GM19025 (cell line): ENCODE results near the gene CLEC20A.
A peak's percentile ranks its signal among the peaks of the same experiment; 100 is the strongest.
"Not testable (repeated sequence)": the region's sequence is repeated elsewhere in the genome, so short reads cannot be mapped to it uniquely, and the experiment has no call there.

Experiments
- ATAC-seq: cut with Tn5 transposase; IDR thresholded peaks from one replicate; pipeline ENCODE4 v1.9.1; 2021; ENCODE audit warnings: mild to moderate bottlenecking, low read depth, moderate library complexity; ENCODE audit not compliant: unreplicated experiment

Gene CLEC20A

DNA sequence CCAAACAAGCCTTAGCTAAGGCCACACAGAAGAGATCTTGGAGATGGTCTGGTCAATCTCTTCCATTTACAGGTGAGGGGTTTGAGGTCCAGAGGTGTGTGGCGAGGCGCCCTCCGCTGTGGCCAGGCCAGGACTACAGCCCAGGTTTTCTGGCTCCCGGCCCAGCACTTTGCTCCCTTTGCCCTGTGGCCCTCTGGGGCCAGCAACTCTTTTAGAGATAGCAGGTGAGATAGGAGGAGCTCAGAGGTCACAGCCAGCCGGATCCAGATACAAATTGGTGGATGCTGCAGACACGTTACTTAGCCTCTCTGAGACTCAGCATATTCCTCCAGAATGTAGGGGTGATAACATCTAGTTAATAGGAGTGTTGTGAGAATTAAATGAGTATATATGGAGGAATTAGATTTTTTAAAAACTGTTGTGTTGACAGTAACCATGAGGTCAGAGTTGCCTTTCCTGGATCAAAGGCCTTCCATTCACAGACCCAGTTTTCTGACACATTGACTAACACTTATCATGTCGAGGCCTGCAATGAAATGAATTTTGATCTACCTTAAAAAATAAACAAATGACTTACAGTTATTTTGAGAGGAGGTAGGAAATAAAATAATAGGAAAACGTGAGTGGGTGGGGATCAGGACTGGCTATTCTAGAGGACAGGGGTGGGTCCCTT, 32.7 kb upstream of the CLEC20A start:
- ATAC-seq: no peak

DNA sequence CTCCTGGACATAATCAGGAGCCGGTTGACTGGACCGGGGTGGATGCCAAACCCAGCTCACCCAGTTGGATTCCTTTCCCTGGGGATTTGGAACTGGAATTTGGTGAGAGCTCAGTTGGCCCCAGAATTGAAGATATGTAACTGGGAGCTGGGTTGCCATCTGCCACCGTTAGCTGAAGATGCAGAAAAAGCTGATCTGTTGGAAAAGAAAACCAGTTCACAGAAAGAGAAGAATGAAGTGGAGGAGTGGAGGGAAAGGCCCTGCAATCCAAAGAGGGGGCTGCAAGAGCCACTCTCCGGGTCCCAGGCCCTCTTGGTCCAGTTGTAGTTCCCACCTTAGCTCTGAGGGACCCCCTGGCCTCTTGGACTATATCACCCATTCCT, 32.2 kb upstream of the CLEC20A start:
- ATAC-seq: no peak

DNA sequence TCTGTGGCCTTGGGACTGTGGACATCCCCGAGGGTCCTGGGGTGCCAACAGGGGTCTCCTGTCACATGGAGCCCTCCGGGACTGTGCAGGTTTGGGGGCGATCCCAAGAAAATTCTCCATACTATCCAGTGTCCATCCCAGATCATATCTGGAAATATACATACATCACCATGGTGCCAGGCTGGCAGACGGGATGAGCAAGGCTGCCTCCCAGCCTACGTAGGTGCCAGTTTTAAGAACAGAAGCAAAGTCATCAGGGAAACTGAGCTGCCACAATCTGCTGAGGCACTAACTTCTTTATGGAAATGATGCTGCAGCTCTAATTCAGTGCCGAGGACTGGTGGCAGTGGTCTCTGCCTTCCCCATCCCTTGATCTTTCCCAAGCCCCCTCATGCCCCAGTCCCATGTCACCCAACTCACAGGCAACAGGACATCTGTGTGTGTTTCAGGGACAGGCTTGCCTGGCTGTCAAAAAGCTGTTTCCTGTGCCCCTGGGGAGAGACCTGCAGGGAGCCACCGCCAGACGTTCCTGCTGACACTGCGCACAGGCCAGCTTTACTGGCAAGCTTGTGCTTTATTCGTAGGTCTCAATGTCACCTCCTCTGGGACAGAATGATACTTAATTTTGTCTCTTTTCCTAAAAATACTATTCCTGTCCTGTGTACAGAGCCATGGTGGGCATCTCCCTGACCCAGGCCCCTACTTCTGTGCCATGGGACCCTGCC, 31.6 kb upstream of the CLEC20A start:
- no peak for ATAC-seq

DNA sequence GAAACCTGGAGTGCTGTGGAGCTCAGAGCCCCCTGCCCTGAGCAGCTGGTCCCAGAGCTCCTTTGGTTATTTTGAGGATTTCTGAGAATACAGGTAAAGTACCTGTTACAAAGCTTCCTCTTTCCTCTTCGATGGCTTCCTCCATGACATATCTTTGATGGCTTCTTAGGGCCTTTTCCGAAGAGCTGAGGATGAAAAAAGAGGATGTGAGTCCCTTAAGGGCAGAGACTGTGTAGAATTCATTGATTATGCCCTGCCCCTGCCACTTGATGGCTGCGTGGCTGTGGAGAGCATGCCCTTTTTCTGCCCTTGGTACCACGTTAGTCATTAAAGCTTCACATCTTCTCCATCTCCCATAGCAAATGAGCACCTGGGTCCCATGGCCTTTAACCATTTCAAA, 30.4 kb upstream of the CLEC20A start:
- ATAC-seq: no peak

DNA sequence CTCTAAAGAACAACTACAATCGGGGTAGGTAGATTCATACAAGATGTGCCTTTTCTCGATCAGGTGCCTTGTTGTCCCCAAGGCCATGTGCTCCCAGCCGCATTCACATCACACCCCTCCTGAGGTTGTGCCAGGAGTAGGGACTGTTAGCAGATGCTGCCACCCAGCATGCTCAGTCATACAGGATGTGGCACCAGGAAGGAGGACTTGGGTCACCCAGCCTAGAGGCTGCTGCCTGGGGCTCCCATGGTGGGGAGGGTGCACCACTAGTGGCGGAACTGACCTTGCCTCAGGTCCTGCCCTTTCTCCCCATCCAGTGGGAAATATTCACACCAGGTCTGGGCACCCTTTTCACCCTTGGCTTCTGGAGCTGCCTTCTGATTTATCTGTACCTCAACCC, 24.5 kb upstream of the CLEC20A start:
- ATAC-seq: no peak

DNA sequence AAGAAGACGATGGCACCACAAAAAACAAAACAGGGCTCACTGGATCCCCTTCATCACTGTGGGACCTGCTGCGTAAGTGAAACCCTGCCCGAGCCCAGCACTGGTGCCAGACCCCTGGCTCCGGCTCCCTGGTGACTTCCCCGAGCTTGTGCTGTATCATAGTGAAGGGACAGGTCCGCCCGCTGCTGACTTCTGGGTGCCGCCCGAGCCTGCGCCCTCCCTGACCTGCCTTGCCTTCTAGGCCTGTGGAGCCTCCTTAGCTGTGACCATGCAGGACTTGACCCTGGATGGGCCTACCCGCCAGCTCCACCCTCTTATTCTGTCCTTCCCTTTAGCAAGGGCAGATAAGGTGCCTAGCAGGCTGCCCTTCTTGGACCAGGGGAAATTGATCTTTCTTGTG, 24.0 kb upstream of the CLEC20A start:
- no peak for ATAC-seq

DNA sequence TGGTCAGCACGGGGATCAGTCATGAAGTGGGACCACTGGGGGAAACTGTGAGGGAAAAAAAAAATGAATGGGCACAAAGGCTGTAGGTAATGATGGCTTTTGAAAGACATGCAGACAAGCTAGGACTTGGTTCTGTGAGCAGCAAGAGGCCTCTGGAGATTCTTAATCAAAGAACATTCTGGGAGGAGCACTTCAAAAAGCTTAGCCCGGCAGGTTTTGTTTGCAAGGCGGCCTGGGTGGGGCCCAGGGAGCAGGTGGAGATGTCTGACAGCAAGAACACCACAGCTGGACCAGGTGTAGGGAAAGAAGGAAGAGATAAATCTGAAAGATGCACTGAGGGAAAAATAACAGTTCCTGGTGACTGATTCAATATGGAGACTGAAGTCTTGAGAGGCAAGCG, 22.1 kb upstream of the CLEC20A start:
- ATAC-seq: no peak

DNA sequence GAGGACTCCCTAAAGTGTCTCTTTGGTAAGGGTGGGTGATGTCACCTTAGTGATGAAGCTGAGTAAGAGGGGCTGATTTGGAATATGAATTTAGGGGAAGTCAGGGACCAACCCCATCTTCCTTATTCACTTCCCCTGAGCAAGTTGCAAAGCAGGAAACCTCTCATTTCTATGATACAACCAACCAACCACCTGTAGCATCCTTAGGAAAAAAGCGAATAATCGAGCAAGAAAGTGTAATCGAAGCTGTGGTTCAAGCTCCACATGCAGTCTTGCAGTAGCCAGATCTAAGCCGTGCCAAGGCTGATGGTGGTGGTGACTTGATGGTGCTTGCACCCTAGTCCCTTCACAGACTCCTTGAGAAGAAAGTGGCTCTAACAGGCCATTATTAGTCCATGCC, 19.3 kb upstream of the CLEC20A start:
- ATAC-seq: no peak

DNA sequence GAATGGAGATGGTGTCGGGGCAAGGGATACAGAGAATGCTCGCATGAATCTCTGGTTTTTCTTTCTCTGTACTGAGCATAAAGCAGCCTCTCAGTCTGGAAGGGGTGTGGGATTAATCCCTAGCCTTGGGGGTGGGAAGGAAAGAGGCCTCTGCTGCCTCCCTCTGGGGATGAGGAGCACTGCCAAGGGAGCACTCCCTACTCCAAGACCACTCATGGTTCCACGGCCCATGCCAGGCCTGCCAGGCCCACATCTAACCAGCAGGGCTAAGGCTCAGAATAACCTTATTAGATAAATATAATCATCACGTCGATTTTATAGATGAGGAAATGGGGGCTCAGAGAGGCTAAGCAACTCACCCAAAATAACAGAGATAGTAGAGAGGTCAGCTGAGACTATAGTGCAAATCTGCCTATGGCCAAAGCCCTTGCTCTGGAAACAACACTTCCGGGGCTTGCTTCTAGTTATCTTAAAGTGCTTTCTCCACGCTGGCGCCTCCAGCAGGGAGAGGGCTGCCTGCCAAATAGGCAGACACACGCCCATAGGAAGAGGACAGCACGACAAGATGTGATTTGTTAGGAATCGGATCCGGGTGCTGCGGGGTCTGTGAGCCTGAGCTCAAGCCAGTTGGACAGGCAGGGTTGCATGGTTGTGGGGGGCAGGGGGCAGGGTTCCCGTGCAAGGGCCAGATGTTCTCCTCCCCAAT, 16.7 kb upstream of the CLEC20A start:
- ATAC-seq: no peak

DNA sequence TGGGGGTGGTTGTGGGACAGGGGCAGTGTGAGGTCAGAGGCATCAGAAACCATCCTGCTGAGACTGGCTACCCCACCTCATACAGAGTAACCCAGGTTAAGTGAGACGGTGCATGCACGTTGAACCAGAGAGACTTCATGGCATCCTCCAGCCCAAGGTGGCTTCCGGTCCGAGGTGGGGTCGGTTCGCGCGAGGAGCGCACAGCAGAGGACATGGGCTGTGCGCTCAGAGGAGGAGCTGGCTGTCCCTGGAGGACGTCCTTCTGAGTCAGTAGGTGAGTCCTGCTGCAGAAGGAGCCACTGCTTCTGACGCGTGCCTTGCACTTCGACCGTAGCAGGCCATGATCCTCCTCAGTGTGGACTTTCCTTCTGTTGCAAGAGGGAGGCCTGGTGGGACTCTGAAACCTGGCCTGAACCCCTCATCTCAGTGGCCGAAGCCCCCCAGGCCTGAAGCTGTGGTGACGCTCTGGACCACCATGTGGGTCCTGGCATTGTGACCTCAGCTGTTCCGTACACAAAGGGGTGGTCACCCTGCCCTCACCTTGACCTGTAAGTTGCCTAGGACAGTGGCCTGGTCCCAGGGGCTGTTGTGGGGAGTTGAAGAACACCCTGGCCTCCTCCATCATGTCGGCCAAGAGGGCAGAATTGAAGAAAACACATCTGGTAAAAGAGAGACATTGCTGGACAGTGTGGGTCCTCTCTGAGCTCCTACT, 16.0 kb upstream of the CLEC20A start, which contains the start of gene TEX35:
TEX35 (plus strand) TSS at position 544 of the 712 bp plus-strand sequence; CDS start at position 624, 80 bp downstream.
- ATAC-seq: no peak

DNA sequence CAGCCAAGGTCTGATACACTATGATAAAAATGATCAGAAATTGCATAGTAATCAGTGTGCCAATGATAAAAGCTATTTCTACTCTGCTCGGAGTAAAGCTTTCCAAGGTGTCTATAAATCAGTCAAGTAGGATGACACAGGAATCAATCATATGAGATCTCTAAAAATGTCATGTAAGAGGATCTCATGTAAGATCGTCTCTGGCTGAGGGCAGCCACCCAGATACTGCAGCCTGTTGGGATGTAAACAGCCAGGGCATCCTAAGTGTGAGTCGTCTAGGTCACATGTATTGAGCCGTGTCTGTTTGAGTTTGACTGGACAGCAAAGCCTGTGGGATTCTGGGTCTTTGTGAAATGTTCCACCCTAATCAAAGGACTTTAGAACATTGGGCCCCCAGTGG, 13.4 kb upstream of the CLEC20A start:
- no peak for ATAC-seq

DNA sequence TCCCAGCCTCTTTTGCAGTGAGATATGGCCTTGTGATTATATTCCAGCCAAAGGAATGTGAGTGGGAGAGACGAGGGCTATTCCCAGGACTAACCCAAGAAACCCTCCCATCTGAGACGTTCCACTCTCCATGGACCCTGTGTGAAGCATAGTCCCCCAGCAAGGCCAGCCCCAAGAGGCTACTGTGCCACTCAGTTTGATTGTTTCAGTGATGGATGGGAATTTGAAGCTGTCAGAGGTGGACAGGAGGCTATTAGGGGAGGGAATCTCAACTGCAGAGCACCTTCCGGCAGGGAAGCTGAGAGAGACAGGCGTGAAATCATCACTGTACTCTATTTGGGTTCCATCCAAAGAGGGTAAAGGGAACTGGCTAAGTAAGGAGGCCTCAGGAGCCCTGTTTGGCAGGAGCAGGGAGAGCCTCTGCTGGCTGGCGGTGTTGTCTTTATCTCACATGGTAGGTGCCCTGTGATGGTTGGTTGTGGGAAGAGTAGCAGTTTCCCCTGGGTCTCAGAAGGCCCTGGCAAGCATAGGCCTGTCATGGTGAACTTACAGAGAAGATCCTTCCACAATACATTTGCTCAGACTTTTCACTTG, 12.7 kb upstream of the CLEC20A start:
- ATAC-seq: no peak

DNA sequence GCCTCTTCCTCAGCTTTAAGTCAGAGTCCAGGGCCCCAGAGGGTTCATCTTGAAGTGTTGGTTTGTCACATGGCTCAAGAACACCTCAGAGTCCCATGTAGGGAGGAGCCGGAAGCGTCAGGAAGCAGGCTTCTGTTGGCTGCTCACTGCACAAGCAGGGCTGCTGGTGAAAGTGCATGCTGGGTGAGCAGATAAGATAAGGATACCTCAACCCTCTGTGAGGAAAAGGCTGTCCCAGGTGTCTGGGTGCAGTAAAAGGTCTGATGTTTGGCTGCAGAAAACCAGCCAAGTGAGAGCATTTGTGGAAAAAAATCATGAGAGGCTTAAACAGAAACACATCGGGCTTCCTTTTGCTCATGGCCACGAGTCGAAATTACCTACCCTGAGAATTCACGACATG, 9.9 kb upstream of the CLEC20A start:
- ATAC-seq: no peak

DNA sequence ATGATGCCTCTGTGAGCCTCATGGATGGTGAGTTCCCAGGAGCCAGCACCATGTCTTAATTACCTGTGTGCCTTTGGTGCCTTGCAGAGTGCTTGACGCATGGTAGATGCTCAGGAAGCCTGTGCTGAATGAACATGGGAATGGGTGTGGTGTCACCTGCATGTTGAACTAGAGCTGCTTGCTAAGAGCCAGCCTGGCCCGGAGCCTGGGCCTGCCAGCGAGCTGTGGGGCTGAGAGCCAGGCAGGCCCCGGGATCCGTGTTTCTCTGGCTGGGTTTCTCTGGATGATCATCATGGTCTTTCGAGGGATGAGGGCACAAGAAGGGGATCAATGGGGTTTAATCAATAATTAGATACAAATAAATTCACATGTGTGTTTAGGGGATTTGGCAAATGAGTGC, 9.4 kb upstream of the CLEC20A start:
- no peak for ATAC-seq

DNA sequence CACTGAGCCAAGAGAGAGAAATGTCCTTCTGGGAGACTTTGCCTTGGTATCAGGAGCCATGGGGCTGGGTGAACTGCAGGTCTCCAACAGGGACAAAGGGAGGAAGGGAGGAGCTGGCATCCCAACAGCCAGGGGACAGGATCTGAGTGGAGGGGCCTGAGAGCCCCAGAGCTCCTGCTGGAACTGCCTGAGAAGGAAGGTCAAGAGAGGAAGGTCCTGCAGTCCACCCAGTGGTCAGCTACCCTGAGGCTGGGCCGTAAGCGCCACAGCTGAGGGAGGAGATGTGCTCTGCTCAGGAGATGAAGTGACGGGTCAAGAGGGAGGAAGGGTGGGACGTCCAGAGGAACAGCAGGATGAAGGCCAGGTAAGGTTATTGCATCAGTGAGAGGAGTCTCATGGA, 7.5 kb upstream of the CLEC20A start:
- no peak for ATAC-seq

DNA sequence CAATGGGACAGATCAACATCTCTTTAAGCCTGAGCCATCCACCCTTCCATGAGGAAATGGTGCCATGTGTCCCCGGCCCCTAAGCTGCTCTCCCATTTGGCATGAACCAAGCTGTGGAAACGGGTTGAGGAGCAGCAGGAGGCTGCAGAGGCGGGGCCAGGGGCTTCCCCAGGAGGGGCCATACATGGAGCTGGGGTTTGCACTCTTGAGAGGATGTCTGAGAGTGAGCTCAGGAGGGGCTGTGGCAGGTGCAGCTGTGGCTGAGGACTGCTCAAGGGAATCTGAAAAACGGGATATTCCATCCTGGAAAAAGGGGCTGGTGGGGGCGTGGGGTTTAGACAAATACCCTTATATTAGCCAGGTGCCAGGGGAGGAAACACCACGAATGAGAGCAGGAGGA, 7.1 kb upstream of the CLEC20A start:
- no peak for ATAC-seq

DNA sequence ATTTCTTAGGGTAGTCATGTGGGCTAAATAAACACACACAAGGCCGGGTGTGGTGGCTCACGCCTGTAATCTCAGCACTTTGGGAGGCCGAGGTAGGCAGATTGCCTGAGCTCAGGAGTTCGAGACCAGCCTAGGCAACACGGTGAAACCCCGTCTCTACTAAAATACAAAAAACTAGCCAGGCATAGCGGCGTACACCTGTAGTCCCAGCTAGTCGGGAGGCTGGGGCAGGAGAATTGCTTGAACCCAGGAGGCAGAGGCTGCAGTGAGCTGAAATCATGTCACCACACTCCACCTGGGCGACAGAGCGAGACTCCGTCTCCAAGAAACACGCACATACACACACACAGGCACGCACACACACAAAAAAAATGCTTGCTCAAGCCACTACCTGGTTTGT, 6.6 kb upstream of the CLEC20A start:
- not testable (repeated sequence) for ATAC-seq

DNA sequence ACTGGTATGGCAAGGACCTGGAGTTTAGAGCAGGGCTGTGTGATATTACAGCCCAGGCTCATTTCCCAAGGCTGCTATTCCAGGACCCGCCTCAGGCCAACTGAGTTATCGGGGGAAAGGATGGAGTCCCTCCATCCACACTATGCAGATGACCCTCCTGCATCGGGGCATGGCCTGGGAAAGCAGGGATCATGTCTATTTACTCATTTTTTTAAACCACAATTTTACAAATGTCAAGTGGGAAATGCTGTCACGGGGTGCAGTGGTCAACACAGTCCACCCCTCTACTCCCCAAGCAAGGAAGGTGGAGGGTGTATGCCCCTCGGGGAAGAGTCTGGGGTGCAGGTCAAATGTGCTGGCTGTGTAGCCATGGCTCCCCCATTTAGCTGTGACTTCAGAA, 6.1 kb upstream of the CLEC20A start:
- no peak for ATAC-seq

DNA sequence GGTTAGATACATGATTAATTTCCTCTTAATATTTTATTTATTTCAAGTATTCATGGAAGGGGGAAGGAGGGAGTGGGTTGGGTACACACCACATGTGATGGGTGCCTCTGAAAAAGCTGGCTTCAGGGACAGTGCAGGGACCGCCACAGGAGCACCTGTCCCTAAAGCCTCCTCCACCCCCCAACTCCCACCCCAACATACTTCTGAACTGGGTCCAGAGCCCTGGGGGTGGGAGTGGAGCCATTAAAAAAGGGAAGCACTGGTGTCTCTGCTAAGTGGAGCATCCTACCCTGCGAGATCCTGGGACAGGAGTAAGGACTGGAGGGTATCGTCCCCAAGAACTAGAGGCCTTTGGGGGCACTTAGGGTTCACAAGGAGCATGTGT, 5.6 kb upstream of the CLEC20A start:
- ATAC-seq: no peak

DNA sequence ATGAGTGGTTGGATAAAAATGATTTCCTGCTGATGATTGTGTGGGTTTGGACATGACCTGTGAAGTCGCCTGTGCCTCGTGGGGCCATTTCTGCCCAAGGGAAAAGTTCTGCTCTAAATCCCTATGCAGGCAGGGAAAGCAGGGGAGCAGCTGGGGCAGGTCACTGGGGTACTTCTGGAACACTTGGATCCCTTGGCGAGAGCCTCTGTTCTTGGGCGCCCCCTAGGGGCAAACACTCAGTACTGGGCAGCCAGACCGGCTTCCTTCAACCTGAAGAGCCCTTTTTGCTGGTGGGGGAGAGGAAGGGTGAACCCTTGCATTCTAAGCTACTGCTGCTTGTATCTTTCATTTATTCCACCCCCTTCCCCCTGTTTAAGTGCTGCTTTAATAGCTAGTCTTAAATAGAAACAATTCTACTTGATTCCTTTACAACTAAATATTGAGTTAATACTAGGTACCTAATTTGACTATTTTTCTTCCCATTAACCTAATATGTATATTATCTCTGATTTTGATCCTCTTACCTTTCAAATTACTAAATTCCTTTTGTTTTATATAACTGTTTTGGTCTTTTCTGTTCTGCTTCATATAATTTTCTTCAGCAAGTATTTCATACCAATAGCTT, 5.1 kb upstream of the CLEC20A start:
- peak; percentile 64 for ATAC-seq
